ENCODE measurements around the gene CALD1.

DNA sequence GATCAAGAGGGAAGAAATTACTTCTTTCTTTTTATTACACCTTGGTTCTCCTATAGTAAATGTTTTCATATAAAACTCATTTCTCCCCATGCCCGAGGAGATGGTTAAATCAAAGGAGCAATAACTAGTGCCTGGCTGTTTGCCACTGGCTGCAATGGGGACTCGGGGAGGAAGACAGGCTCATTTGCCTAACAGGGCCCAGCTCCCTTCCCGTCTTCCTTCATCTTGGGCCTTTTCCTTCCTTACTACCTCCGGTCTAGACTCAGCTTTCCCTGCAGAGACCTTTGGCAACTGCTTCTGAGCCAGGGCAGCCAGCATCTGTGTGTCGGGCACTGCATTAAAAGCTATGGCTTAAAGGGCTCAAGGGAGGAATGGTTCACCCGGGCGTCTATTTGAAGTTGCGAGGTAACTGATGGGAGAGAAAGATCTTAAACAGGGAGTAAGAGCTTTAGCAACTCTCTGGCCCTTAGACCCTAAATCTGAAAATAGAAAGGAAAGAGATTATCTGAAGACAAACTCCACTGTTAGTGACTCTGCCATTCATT, 63.5 kb downstream of the CALD1 start:
- TF ChIP-seq CTCF (IDR thresholded peaks at IDR 0.05) (no peak), POLR2A (IDR thresholded peaks at IDR 0.05) (no peak)

Data from uterus (tissue), 2 donors.